GM18858 (cell line): ENCODE measurements around the gene NDC80.
A peak's percentile ranks its signal among the peaks of the same experiment; 100 is the strongest.

Experiments used
- ATAC-seq: cut with Tn5 transposase; IDR thresholded peaks from one replicate; pipeline ENCODE4 v1.9.1; 2021; ENCODE audit not compliant: unreplicated experiment

The NDC80 gene

GRCh38 chr18:2555895-2556294 is 15.5 kb upstream of the NDC80 start:
- no peak for ATAC-seq

- no peak for ATAC-seq
These were observed 13.8 kb upstream of the NDC80 start for GRCh38 chr18:2557536-2557935.

GRCh38 chr18:2559249-2559648 is 12.1 kb upstream of the NDC80 start:
- ATAC-seq, result peak; percentile 46

GRCh38 chr18:2564373-2564772 is 7.0 kb upstream of the NDC80 start:
- ATAC-seq, result no peak

DNA sequence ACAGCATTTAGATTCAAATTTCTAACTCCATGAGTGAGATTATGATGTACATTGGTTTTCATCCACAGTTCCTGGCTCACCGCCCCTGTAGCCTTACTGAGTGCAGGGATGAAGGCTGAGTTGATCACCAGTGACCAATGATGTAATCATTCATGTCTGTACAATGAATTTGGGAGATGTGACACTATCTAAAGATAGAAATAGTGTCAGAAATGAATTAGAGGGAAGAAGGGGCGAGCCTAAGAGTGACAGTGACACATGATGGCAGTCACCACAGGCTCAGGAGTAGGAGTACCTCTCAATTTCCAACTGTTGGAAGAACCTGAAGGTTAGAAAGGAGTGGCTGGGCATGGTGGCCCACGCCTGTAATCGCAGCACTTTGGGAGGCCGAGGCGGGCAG is 3.2 kb upstream of the NDC80 start:
- no peak for ATAC-seq

DNA sequence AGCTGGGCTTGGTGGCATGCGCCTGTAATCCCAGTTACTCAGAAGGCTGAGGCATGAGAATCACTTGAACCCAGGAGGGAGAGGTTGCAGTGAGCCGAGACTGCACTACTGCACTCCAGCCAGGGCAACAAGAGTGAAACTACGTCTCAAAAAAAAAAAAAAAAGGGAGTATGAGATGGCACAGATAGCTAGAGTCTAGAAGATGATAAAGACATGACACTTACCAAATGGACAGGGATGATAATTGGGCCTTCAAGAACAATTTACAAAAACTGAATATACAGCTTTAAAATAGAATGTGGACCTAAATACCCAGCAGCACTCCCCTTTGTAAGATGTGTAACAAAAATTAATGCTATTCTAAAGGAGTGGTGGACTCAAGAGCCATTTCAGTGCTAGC is 2.8 kb upstream of the NDC80 start:
- no peak for ATAC-seq

GRCh38 chr18:2569338-2570207 is 1.8 kb upstream of the NDC80 start:
- ATAC-seq, result no peak

DNA sequence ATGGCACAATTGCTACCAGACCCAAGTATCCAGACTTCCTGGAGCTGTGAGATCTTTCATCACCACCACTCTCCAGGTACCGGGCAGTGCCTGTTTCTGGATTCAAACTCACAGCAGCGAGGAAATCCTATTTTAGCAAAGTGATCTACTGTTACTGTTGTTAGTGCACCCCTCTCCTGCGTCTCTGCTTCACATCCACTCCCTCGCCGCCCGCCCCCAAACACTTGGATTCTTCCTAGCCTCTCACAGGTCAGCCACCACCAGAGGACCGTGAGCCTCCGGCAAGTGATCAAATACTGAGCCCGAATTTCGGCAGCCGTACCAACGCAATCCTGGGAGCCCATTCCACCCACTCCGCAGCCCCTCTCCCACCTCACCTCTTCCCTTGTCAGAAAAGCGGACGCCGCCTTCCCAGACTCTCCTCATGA is 571 bp upstream of the NDC80 start:
- ATAC-seq, result peak; percentile 10

DNA sequence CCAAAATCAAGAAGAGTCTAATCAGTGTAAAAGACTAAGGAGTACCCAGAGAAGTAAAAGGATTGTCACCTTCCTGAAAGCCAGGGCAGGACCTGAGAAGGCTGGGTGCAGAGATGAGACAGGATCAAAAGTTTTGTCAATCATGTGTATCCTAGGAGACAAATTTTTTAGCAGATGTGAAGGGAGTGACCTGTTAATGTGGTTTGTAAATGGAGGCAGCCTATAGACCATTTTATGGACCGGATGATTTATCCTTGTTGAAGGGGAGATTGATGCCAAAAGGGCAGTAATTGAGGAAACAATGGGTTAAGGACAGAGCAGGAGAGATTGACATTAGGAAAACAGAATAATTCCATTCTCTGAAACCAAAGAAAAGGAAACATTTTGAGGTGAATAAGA is 813 bp downstream of the NDC80 start:
- no peak for ATAC-seq

- ATAC-seq, result no peak
These were observed 1.5 kb downstream of the NDC80 start for GRCh38 chr18:2572892-2573291.

- no peak for ATAC-seq
These were observed 2.1 kb downstream of the NDC80 start for GRCh38 chr18:2573408-2573807.

DNA sequence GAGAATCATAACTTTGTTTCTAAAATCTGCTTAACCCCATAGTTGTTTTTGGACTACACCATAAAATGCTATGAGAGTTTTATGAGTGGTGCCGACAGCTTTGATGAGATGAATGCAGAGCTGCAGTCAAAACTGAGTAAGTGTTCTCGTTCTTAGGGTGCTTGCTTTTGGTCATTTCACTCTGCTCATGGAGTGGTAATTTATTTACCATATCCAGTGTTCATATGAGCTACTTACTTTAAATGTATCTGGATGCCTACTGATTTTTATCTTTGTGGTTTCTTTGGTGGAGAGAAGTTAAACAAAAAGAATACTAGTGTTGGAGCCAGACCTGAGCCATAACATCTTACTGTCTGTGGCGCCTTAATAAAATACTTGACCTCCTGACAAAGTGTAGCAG is 16.4 kb downstream of the NDC80 start:
- no peak for ATAC-seq

- ATAC-seq, result no peak
These were observed 17.4 kb downstream of the NDC80 start for GRCh38 chr18:2588666-2589344.

DNA sequence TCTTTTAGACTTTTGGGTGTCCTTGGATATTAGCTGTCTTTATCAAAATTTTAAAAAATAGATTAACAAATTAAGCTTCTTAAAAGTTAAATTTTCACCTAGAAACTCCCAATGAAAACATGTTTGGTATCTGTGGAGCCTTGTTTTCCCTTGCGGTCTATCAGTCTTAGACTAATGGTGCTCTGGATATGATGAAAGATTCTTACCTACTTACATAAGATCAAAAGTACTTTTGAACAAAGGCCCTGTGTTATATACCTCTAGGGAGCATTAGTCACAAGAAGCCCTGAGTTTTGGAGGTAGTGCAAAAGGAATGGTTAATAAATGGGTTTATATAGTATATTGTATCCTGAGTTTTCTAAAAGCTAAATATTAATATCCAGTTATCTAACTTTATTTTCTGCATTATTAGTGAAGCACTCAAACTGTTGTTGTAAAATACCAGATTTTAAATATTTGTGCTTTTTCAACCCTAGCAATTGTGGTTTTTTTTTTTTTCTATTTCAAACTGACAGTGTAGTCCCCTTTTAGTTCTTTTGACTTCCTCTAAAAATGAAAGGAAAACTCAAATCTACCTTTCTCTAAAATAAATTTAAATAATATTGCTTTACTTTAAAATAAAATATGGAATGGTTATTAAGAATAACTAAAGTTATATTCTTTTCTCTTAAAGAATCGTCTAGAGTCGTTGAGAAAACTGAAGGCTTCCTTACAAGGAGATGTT is 18.1 kb downstream of the NDC80 start:
- no peak for ATAC-seq

DNA sequence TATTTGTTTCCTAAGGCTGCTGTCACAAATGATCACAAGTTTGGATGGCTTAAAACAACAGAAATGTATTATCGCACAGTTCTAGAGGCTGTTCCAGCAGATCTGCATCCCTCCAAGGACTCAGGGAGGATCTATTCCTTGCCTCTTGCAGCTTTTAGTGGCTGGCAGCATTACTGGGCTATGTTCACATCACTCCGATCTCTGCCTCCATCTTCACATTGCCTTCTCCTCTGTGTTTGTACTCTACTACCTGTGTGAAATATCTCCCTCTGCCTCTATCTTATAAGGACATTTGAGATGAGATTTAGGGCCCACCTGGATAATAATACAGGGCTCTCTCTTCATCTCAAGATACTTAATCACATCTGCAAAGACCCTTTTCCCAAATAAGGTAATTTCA is 18.9 kb downstream of the NDC80 start:
- no peak for ATAC-seq

DNA sequence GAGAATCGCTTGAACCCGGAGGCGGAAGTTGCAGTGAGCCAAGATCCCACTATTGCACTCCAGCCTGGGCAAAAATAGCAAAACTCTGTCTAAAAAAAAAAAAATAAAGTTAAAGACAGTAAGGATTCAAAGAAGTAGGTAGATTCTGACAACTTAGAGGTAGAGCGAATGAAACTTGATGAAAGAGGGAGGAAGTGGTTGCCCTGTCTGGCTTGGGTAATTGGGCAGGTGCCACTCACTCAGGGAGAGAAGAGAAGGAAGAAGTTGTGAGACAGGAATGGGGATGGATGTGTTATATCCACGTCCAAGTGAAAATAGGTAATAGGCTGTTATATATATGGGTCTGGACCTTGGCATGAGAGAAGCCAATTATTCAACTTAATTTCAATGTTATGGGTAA is 26.3 kb downstream of the NDC80 start:
- ATAC-seq, result no peak

GRCh38 chr18:2602844-2603243 is 31.5 kb downstream of the NDC80 start:
- no peak for ATAC-seq

GRCh38 chr18:2606335-2606734 is 35.0 kb downstream of the NDC80 start:
- ATAC-seq, result no peak

DNA sequence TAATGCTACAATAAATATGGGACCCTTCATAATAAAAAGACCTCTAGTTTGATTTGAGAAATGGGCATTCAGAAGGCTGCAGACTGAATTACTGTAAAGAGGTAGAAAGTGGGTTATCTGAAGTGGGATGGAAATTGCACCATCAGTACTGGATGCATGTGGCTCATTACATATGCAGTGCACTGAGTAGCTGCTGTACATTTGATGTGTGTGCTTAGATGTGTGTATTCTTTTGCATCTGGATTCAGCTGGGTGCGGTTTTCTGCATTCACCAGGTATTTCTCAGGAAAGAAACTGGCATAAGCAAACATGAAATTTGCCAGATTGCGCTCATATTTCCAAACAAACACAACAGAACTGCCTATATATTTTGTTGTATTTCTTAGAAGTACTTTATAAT is 38.2 kb downstream of the NDC80 start:
- ATAC-seq, result no peak

GRCh38 chr18:2610549-2610948 is 39.2 kb downstream of the NDC80 start:
- ATAC-seq, result no peak

- ATAC-seq, result no peak
These were observed 41.6 kb downstream of the NDC80 start for GRCh38 chr18:2612996-2613395.
